ENCODE measurements around the gene RFX1.

Gene RFX1

DNA sequence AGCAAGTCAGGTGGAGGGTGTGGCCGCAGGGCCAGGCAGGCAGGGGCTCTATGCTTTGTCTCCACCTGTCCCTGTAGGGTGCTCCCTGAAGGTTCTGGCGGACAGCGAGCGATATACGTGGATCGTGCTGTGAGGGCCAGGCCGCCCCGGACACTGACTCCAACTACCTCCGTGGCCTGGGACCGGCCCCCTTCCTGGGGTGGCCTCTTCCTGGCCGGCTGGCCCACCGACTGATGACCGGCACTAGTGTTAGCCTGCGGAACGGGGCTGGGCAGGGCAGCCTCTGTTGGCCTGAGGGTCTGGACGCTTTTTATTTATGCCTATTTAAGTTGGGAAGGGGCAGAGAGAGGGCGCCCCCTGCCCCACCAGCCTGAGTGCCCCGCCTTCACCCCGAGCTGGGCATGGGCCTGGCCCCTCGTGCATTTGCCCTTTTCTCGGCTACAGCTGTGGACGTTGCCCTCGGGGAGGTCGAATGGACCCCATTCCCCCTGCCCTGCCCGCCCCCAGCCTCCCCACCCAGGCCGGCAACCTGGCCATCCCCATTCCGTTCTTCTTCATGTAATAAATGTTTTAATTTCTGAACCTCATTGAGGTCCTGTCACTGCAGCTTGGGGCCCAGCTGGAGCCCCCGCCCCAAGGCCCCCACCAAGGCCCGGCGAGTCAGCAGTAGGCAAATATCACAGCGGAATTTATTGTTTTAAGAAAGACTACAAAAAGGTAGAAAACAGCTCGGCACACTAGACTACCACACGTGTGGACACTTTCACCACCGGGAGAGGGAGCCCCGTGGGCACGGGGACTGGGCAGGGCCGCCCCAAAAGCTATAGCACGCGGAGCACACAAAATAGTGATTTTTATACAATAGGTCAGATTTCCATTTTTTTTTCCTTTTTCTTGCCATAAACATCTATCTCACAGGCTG lies 45.0 kb downstream of the RFX1 start:
- DNase-seq = no peak

GRCh38 chr19:13959962-13960862 lies 45.9 kb downstream of the RFX1 start:
- no peak for DNase-seq

- DNase-seq = no peak
Observed at GRCh38 chr19:13959141-13959961, 46.8 kb downstream of the RFX1 start.

DNA sequence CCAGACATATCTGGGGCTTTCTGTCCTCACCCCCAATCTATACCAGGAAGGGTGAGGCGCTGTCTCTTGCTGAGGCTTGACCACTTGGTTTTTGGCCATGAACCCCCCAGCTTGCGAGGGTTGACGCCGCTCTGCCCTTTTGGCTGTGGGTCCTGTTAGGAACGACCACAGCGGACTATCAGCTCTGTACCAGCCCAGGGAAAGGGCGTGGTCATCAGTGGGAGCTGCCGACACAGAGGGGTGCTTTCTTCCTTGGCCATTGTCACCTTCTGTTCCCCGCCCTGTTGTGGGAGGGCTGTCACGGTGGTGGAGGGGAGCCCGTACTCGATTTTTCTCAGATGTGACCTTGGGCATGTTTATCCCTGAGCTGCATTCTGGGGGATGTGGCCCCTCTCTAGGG lies 48.1 kb downstream of the RFX1 start:
- no peak for DNase-seq

DNA sequence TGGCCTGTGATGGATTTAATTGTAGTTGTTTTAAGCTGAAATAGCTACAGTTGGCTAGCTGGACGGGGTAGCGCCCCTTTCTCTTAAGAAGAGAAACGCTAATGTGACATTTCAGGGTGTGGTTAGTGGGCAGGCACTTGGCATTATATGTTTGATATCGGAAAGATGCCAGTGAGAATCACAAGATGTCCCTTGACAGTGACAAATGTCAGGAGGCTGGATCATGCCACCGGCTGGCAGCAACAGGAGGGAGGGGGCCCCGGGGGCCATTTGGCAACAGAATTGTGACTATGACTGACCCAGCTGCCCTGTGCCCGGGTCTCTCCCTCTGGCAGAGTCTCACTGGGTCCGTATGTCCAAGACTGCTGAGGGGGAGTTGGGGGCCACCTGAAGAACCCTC lies 49.1 kb downstream of the RFX1 start:
- DNase-seq = no peak

- DNase-seq = no peak
Observed at GRCh38 chr19:13956365-13956744, 49.8 kb downstream of the RFX1 start.

DNA sequence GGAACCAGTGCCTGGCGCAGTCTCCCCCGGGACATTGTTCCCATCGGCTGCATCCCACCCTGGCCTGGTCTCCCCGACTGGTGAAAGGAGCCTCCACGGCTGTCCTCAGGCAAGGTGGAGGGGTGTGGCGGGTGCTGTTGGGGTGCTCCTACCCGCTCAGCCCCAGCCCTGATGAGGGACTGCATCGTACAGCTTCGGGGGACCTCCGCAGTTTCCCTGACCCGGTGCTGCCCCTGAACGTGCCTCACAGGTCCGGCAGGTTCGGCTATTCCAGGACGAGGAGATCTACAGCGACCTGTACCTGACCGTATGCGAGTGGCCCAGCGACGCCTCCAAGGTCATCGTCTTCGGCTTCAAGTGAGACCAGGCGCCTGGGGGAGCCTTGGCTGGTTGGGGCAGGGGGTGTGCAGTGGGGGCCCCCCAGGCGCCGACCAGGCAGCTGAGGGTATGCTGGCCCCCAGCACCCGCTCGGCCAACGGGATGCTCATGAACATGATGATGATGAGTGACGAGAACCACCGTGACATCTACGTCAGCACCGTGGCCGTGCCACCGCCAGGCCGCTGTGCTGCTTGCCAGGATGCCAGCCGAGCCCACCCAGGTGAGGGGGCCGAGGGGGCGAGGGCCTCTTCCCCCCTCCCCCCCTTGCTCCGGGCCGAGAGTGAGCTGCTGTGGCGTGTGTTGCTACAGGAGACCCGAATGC lies 50.3 kb downstream of the RFX1 start:
- no peak for DNase-seq

DNA sequence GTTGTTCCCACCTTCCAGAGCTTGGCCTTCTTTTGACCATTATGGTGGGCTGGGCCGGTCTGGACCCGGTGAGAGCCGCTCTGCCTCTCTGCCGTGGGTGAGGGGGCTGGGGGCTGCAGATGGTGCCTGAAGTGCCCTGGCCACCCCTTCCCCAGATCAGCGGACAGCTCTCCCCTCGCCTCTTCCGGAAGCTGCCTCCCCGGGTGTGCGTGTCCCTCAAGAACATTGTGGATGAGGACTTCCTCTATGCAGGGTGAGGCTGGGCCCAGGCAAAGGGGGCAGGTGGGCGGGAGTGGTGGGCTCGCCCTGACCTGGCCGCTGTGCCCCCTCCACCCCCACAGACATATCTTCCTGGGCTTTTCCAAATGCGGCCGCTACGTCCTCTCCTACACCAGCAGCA lies 51.9 kb downstream of the RFX1 start:
- no peak for DNase-seq

DNA sequence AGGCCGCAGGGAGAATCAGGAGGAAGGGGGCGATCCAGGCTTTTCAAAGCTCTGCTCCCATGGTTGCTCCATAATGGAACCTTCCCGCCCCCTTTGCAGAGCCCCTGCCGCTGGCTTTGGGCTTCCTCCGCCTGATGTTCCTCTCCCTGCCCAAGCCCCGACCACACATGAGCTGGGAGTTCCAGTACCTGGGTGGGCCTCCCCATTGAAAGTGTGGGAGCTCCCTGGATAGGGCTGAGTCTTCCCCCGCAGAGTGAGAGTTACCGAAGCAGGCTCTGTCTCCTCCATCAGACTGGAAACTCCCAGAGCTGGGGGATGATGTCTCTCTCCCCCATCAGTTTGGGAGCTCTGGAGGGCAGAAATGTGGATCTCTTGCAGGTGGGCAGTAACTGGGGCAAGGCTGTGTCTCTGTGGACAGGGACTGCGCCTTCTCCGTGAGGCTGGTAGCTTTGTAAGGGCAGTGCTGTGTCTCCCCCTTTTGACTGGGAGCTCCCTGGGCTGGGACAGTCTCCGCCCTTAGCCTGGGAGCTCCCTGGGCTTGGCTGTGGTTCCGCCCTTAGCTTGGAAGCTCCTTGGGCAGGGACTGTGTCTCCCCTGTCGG lies 53.1 kb downstream of the RFX1 start:
- DNase-seq = no peak

- DNase-seq = peak; percentile 98
Observed at GRCh38 chr19:13952154-13952930, 53.8 kb downstream of the RFX1 start, which contains the start of gene DCAF15. Gene DCAF15 (plus strand): TSS chr19:13952509. CDS start chr19:13952513, 4 bp downstream.

DNA sequence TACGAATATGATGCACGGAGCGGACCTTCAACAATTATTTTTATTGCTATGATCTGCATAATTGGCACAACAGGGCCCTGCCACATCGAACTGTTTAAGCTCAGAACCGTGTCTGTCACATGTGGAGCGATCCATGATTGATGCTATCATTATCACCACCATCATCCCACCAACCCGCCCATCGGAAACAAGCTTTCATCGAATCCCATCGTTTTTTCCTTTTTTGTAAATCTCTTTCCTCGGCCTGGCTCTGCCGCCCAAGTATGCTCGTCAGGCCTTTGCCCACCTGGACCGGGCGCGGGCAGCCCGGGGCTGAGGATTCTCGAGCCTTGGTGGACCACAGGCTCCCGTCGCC lies 54.3 kb downstream of the RFX1 start:
- DNase-seq = no peak

GRCh38 chr19:13951043-13951442 lies 55.1 kb downstream of the RFX1 start:
- no peak for DNase-seq

- DNase-seq = no peak
Observed at GRCh38 chr19:13946414-13946813, 59.7 kb downstream of the RFX1 start.

DNA sequence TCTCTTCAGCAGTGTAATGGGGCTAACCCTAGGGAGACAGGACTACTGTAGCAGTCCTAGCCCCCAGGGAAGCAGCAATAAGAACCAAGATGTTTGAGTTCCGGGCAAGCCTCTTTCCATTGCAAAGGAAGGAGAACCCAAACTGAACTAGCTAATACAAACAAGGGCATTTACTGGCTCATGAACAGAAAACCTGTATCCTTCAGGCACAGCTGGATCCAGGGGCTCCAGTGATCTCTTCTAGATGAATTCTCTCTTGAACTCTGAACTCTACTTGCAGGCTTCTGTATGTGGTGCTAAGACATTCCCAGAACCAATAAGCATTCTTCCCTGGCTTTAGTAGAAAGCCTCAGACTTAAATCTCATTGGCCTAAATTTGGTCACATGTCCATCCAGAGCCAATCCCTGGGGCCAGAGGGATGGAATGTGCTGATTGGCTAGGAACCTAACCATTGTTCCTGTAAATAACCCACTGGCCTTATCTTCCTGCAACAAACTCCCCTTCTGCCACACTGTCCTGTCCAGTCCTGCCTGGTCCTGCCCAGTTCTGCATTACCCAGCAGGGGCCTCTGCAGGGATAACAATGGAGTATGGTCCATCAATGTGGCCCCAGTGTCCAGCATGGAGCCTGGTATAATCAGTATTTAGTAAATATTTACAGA lies 64.0 kb downstream of the RFX1 start:
- DNase-seq = no peak

- DNase-seq = no peak
Observed at GRCh38 chr19:13938301-13939064, 67.6 kb downstream of the RFX1 start, which contains the start of gene PODNL1. Gene PODNL1 (minus strand): TSS chr19:13938417. CDS start chr19:13938181, 236 bp downstream.

DNA sequence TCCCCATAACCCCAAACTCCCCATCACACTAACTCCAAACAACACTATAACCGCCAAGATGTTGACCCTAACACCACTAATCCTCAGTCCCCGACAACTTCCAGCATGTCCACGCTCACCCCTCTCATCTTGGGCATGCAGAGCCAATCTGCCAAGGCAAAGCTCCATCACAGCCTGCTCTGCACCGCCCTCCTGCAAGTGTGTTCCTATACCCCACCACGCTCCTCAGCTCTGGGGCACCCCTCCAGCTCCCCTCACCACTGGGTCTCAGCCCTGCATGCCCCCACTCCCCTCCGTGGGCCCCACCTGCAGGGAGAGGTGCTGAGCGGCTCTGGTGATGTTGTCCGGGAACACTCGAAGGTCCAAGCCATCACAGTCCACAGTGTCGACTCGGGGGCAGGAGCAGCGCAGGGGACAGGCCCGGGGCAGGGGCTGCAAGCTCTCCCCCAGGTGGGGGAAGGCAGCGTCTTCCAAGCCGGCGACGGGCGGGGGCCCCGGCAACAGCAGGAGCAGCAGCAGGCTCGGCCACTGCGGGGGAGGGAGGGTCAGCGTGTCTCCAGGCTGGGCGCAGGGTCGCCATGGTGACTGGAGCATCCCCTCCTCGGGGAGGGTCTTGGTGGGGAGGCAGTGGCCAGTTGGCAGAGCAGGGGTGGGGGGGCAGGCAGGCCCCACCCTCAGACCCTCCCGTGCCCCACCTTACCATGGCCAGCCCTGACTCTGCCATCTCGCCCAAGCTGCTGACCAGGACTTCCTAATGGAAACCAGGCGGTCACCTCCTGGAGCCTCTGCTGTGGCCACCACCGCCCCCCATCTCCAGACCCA lies 68.4 kb downstream of the RFX1 start:
- no peak for DNase-seq

DNA sequence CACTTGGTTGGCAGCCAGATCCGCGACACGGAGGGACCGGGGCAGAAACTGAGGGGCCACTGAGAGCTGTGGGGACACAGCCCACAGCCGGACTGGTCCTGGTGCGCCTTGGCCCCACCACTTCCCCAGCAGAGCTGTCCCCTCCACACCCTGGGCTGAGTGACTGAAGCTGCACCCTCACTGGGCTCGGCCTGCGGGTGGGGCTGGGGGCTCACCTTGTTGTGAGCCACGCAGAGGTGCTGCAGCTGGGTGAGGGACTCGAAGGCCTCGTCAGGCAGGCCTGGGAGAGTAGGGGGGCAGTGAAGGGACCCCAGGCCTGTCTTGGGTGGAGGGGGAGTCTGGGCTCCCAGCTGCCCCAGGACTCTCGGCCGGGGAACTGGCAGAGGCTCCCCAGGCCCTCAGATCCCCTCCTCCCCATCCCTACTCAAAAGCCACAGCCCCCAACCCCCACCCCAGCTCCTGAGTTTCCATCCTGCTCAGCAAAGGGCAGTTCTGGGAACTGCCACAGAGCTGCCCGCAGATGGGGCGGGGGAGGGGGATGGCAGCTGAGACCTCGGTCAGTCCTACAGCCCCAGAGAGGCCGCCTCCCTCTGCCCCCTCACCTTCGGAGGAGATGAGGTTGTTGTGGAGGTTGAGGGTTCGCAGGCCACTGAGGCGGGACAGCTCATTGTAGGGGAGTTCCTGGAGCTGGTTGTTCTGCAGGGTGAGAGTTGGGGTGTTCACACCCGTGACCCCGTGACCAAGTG lies 70.2 kb downstream of the RFX1 start:
- DNase-seq = no peak

DNA sequence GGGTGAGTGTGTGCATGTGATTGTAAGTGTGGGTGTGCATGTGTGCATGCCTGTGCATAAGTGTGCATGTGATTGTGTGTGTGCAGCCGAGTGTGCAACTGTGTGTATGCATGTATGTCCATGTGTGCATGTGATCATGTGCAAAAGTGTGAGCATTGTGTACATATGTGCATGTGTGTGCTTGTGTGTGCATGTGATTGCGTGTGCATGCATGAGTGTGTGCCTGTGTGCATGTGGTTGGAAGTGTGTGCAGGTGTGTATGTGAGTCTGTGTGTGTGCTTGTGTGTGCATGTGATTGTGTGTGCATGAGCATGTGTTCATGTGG lies 71.4 kb downstream of the RFX1 start:
- DNase-seq = no peak

Measured in KG1 (cell line).